Umbilical cord (tissue), 2 donors: ENCODE results near the gene BCR. TPM values are rescaled to one million over a fixed set of nuclear protein-coding genes. Genes with fewer than 3 reads are reported as not detected.
"Not testable (repeated sequence)": the region's sequence is repeated elsewhere in the genome, so short reads cannot be mapped to it uniquely, and the experiment has no call there.

Experiments
- DNase-seq: peaks from one replicate; pipeline ENCODE4 v3.0.0-alpha.2; 2015; ENCODE audit warnings: low spot score
- total RNA-seq: library from RNA; depleted of rRNA; stranded (reverse); fragments of >200 nt; gene quantifications from one replicate; pipeline ENCODE4 v1.2.3, GENCODE V29; 2014; ENCODE audit warnings: low replicate concordance; ENCODE audit not compliant: insufficient read depth

Gene BCR
- total RNA-seq, 1 donor from 2014 or later = 27.0 TPM

DNA sequence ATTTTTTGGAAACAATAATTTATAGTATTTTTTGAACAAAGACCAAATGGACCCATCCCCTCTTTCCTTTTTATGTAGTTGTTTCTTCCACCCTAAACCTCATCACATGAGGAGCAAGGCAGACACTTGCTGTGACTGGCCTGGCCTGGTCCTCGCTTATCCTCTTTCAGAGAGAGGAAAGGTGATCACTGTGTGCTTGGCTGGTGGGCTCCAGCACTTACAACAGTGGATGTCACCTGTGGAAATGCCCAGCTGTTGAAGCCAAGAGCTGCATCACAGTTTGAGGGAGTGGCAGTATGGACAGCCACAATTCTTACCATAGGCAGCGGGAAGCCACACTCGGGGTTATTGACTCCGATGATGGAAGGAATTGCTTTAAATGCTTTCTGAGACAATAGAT is 185.7 kb downstream of the BCR start:
- DNase-seq = no peak

DNA sequence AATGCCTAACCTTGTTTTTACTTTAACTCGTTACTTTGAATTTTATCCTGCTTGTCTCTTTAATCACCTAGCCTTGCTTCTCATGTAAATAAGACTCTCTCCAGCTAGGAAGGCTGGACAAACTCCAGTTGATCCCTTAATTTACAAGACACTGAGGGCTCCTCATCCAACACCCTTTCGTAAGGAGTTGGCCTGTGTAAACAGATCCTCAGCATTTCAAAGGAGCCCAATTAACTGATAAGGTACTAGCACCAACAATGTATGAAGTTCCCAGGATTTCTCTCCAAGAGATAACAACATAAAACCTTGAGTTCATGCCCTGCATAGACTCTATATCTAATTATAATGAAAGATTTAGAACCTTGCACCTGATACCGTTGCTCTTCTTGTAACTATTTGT is 186.9 kb downstream of the BCR start:
- DNase-seq = not testable (repeated sequence)

Other genes with a start within 250 kb of the BCR start
- gene GNAZ, start 110.0 kb upstream of the BCR start, total RNA-seq = 15.6 TPM
- gene RSPH14, start 38.5 kb upstream of the BCR start, total RNA-seq = not detected
- gene RAB36, start 35.0 kb upstream of the BCR start, total RNA-seq = 1.7 TPM